Right lobe of liver (tissue), 6 donors: Measurements from ENCODE around the gene SFXN1. TPM values are rescaled to one million over a fixed set of nuclear protein-coding genes. Genes with fewer than 3 reads are reported as not detected.

ENCODE experiments used
- ATAC-seq, 4 donors: fragments of 200-7000 bp; cut with Tn5 transposase; one replicate each; pipeline ENCODE4 v1.9.1; 2020; ENCODE audit warnings: mild to moderate bottlenecking in 4 of 4, moderate library complexity in 4 of 4
- DNase-seq, 3 donors: peaks; one replicate each; pipeline ENCODE4 v3.0.0-alpha.2; 2020
- H3K27ac ChIP-seq, 3 donors: fragments of 200-600 bp; one replicate each; pipeline ENCODE4 v1.8.0; 2022
- H3K27me3 ChIP-seq, 2 donors: fragments of 200-600 bp; one replicate each; pipeline ENCODE4 v1.8.0; 2022
- H3K36me3 ChIP-seq, 4 donors: fragments of 200-600 bp; sonication (generic) in 1 of 4; one replicate each; pipeline versions ENCODE4 v1.5.1 to v1.8.0; 2017 to 2022; ENCODE audit warnings: control low read depth in 1 of 4
- H3K4me1 ChIP-seq, 4 donors: fragments of 200-600 bp; sonication (generic) in 1 of 4; one replicate each; pipeline versions ENCODE4 v1.5.1 to v1.8.0; 2017 to 2022; ENCODE audit warnings: control low read depth in 1 of 4
- H3K4me3 ChIP-seq, 3 donors: fragments of 200-600 bp; one replicate each; pipeline ENCODE4 v1.8.0; 2022
- H3K9me3 ChIP-seq, 4 donors: fragments of 200-600 bp; sonication (generic) in 1 of 4; one replicate each; pipeline versions ENCODE4 v1.5.1 to v1.8.0; 2017 to 2022; ENCODE audit warnings: control low read depth in 1 of 4
- CTCF ChIP-seq, 4 donors: fragments of 200-600 bp in 3 of 4; fragments of 450-650 bp in 1 of 4; IDR thresholded peaks; one replicate each; pipeline versions ENCODE4 v1.5.1 to v1.8.0; 2016 to 2022; ENCODE audit warnings: antibody characterized with exemption in 4 of 4, mild to moderate bottlenecking in 2 of 4
- POLR2A ChIP-seq: fragments of 450-650 bp; IDR thresholded peaks from one replicate; pipeline ENCODE4 v1.6.1; 2017; ENCODE audit warnings: antibody characterized with exemption, mild to moderate bottlenecking
- WGBS: methylation state at CpG from one replicate; pipeline ENCODE4 v1.1.6; 2018; ENCODE audit warnings: low coverage, low lambda C conversion rate; ENCODE audit not compliant: insufficient coverage; ENCODE audit errors: missing lambda C conversion rate; 5-methylcytosine and 5-hydroxymethylcytosine counted together
- intact Hi-C, 2 donors: fragments of 100-400 bp; cut with DNase I; formaldehyde crosslinking; loops; one replicate each; pipeline versions ENCODE4 v1.11.2 to v1.14.1; 2022
- total RNA-seq, 6 experiments: library from RNA; depleted of rRNA in 2 of 6; stranded (reverse); fragments of >200 nt in 2 of 6; fragmentation: NEBNext Ultra II Directional in 3 of 6; extraction: Animal tissue kit (Norgen Biotek cat#: 25700) in 3 of 6; gene quantifications; one replicate each; pipeline versions ENCODE4 v1.1.0 to v1.2.4, GENCODE V29; 2016 to 2023
- donor health status: DM: no; HTN: yes; CAD: no.
- donor health status: DM: no; HTN: no; CAD: no.
- donor health status: DM: no; HTN: no; CAD: no.
- donor health status: DM: no; HTN: yes; CAD: no.
- donor health status: DM: no; HTN: yes; CAD: no.

The SFXN1 gene
- total RNA-seq, 6 experiments from 2014 or later, result 58.9 to 123 (median 89.1) TPM

GRCh38 chr5:175550055-175550805 is 71.9 kb downstream of the SFXN1 start:
- intact Hi-C loops, result no loop called here
- ATAC-seq, result peak in 1 of 4 donors; percentile 25
- no peak overlapping the region for H3K27ac ChIP-seq
- H3K36me3 ChIP-seq, result no peaks in the 10 kb centered on the region
- WGBS, result 42% methylated on average over 4 of the region's 4 CpGs
- H3K4me1 ChIP-seq, result no peaks in the 10 kb centered on the region
- DNase-seq, result no peak
- TF ChIP-seq POLR2A (no peak), CTCF (IDR thresholded peaks at IDR 0.05) (no peak)
- no peaks in the 10 kb centered on the region for H3K27me3 ChIP-seq
- no peaks in the 10 kb centered on the region for H3K9me3 ChIP-seq
- no peak overlapping the region for H3K4me3 ChIP-seq

- Histone ChIP-seq H3K27me3 (no peaks in the 10 kb centered on the region), H3K36me3 (no peaks in the 10 kb centered on the region), H3K9me3 (no peaks in the 10 kb centered on the region), H3K27ac (no peak overlapping the region), H3K4me3 (no peak overlapping the region), H3K4me1 (no peaks in the 10 kb centered on the region)
- ATAC-seq (peak in 1 of 4 donors; percentile 24), DNase-seq (no peak)
- intact Hi-C loops, result no loop called here
- no peak for TF ChIP-seq POLR2A
- 27% methylated on average over 4 of the region's 4 CpGs for WGBS
Measured at GRCh38 chr5:175551266-175551665, 72.9 kb downstream of the SFXN1 start.

GRCh38 chr5:175554296-175554695 is 75.9 kb downstream of the SFXN1 start:
- no peaks in the 10 kb centered on the region for H3K4me1 ChIP-seq
- TF ChIP-seq POLR2A (no peak), CTCF (IDR thresholded peaks at IDR 0.05) (no peak)
- no peak overlapping the region for H3K27ac ChIP-seq
- 48% methylated on average over 8 of the region's 8 CpGs for WGBS
- ATAC-seq, result no peak
- H3K27me3 ChIP-seq, result no peaks in the 10 kb centered on the region
- intact Hi-C loops, result no loop called here
- no peaks in the 10 kb centered on the region for H3K9me3 ChIP-seq
- DNase-seq, result no peak
- no peaks in the 10 kb centered on the region for H3K36me3 ChIP-seq
- no peak overlapping the region for H3K4me3 ChIP-seq

- H3K27me3 ChIP-seq, result no peaks in the 10 kb centered on the region
- H3K9me3 ChIP-seq, result no peaks in the 10 kb centered on the region
- no peak for TF ChIP-seq POLR2A
- no peak overlapping the region for H3K4me3 ChIP-seq
- DNase-seq, result no peak
- intact Hi-C loops, result no loop called here
- H3K36me3 ChIP-seq, result no peaks in the 10 kb centered on the region
- no peaks in the 10 kb centered on the region for H3K4me1 ChIP-seq
- no peak overlapping the region for H3K27ac ChIP-seq
- no peak for ATAC-seq
- 70% methylated on average over 9 of the region's 12 CpGs for WGBS
Measured at GRCh38 chr5:175555168-175555785, 76.9 kb downstream of the SFXN1 start.

- H3K27me3 ChIP-seq, result no peaks in the 10 kb centered on the region
- no peak for TF ChIP-seq CTCF (IDR thresholded peaks at IDR 0.05)
- TF ChIP-seq POLR2A, result no peak
- DNase-seq (no peak), ATAC-seq (peak in 1 of 4 donors; percentile 56)
- WGBS, result 45% methylated on average over 4 of the region's 4 CpGs
- no peaks in the 10 kb centered on the region for H3K4me1 ChIP-seq
- intact Hi-C loops, result no loop called here
- no peak overlapping the region for H3K27ac ChIP-seq
- no peak overlapping the region for H3K4me3 ChIP-seq
- H3K36me3 ChIP-seq, result no peaks in the 10 kb centered on the region
- H3K9me3 ChIP-seq, result no peaks in the 10 kb centered on the region
Measured at GRCh38 chr5:175556794-175557193, 78.4 kb downstream of the SFXN1 start.
